Heart right ventricle (tissue), 16 donors: Measurements from ENCODE around the gene TSHR. TPM values are rescaled to one million over a fixed set of nuclear protein-coding genes. Genes with fewer than 3 reads are reported as not detected.
"Not testable (repeated sequence)": the region's sequence is repeated elsewhere in the genome, so short reads cannot be mapped to it uniquely, and the experiment has no call there.

Experiments used
- ATAC-seq, 8 donors: fragments of 200-7000 bp; cut with Tn5 transposase; one replicate each; pipeline ENCODE4 v1.9.1; 2020; ENCODE audit warnings: mild to moderate bottlenecking in 8 of 8, moderate library complexity in 8 of 8, moderate number of reproducible peaks in 1 of 8
- DNase-seq, 2 donors: peaks; one replicate each; pipeline ENCODE4 v3.0.0-alpha.2; 2020
- H3K27ac ChIP-seq, 10 donors: fragments of 200-600 bp; sonication (generic) in 2 of 10; one replicate each; pipeline versions ENCODE4 v1.5.0 to v1.8.0; 2020 to 2022; ENCODE audit warnings: mild to moderate bottlenecking in 3 of 10
- H3K27me3 ChIP-seq, 7 donors: fragments of 200-600 bp; one replicate each; pipeline ENCODE4 v1.8.0; 2021 to 2022; ENCODE audit warnings: mild to moderate bottlenecking in 2 of 7
- H3K36me3 ChIP-seq, 9 donors: fragments of 200-600 bp; sonication (generic) in 1 of 9; one replicate each; pipeline versions ENCODE4 v1.5.0 to v1.8.0; 2020 to 2022; ENCODE audit warnings: mild to moderate bottlenecking in 2 of 9
- H3K4me1 ChIP-seq, 9 donors: fragments of 200-600 bp; sonication (generic) in 1 of 9; one replicate each; pipeline versions ENCODE4 v1.5.0 to v1.8.0; 2020 to 2022; ENCODE audit warnings: mild to moderate bottlenecking in 4 of 9
- H3K4me3 ChIP-seq, 10 donors: fragments of 200-600 bp; sonication (generic) in 2 of 10; one replicate each; pipeline versions ENCODE4 v1.5.0 to v1.8.0; 2020 to 2022; ENCODE audit warnings: mild to moderate bottlenecking in 7 of 10, moderate library complexity in 2 of 10
- H3K9me3 ChIP-seq, 11 donors: fragments of 200-600 bp in 10 of 11; sonication (generic) in 2 of 11; one replicate each; pipeline versions ENCODE4 v1.5.0 to v1.8.0; 2013 to 2022; ENCODE audit warnings: mild to moderate bottlenecking in 2 of 11, control low read depth in 1 of 11, moderate library complexity in 1 of 11
- WGBS, 2 donors: extraction: QIAGEN DNeasy Blood & Tissue Kit; methylation state at CpG; one replicate each; pipeline ENCODE4 v1.1.7; 2013; ENCODE audit warnings: inconsistent platforms in 1 of 2; 5-methylcytosine and 5-hydroxymethylcytosine counted together
- intact Hi-C, 10 donors: fragments of 100-400 bp; cut with DNase I; formaldehyde crosslinking; loops; one replicate each; pipeline versions ENCODE4 v1.11.1 to v1.14.2; 2022
- polyA plus RNA-seq, 2 donors: library from polyadenylated mRNA; stranded (reverse); fragments of 200-250 nt; gene quantifications; one replicate each; pipeline ENCODE4 v1.2.3, GENCODE V29; 2013
- total RNA-seq, 10 donors: library from RNA; stranded (reverse); fragmentation: NEBNext Ultra II Directional in 3 of 10; extraction: Animal tissue kit (Norgen Biotek cat#: 25700) in 3 of 10; gene quantifications; one replicate each; pipeline versions ENCODE4 v1.2.1 to v1.2.4, GENCODE V29; 2021 to 2023
- TF ChIP-seq, protein P1 (sequence below), 9 donors: fragments of 200-600 bp; sonication (generic) in 2 of 9; IDR thresholded peaks; one replicate each; pipeline versions ENCODE4 v1.5.0 to v1.8.0; 2021 to 2022; ENCODE audit warnings: antibody characterized with exemption in 9 of 9, mild to moderate bottlenecking in 5 of 9, moderate library complexity in 1 of 9
- donor health status: Arrhythmogenic right ventricular cardiomyopathy.
- donor health status: ischemic (EF 13 %, LVEDD 7.1; RV severe dilation, severe dysfunction).
- donor health status: healthy with polysubstance abuse.
- donor health status: DM: no; HTN: yes; CAD: no.
- donor health status: DM: no; HTN: no; CAD: no.
- donor health status: ischemic (EF 25% LVEDD 6.9; RV normal size, moderate dysfunction).
- donor health status: ischemic (EF 25% LVEDD 5.7; RV mildly dilated, moderate dysfunction).
- donor health status: healthy.
- donor health status: DM: yes; HTN: yes; CAD: no.
- donor health status: Ischemic cardiomyopathy.
- donor health status: ischemic (EF 35%, LVEDD 5.7; RV mildly dilated, moderate dysfunction).
- donor health status: nonischemic (EF 11% LVEDD 7.7; RV severe dilation, severe dysfunction).
- donor health status: DM: yes; HTN: yes; CAD: no.
- donor health status: PGD.
- donor health status: ischemic (EF 29% LVEDD 5.4; RV normal size, mild dysfunction).
- donor health status: nonischemic (EF 23%, LVEDD 6.1; RV moderate dilation, normal function).

The TSHR gene
- total and polyA plus RNA-seq, 12 donors, result 0.04 TPM; not detected in 11

DNA sequence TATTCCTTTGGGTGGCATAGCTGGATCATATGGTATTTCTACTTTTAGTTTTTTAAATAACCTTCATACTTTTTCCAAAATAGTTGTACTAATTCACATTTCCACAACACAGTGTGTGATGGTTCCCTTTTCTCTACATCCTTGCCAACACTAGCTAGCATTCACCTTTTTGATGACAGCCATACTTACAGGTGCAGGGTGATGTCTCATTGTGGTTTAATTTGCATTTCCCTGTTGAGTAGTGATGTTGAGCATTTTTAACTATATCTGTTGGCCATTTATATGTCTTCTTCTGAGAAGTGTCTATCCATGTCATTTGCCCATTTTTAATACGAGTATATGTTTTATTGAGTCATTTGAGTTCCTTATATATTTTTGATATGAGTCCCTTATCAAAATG lies 96.1 kb downstream of the TSHR start:
- Histone ChIP-seq H3K27ac (no peak overlapping the region), H3K4me1 (no peaks in the 10 kb centered on the region), H3K4me3 (no peak overlapping the region), H3K36me3 (no peaks in the 10 kb centered on the region), H3K9me3 (peaks cover 0 to 15% (median 0%) of the 10 kb centered on the region in 11 donors), H3K27me3 (no peaks in the 10 kb centered on the region)
- ATAC-seq (no peak), DNase-seq (no peak)
- TF ChIP-seq, protein P1, sequence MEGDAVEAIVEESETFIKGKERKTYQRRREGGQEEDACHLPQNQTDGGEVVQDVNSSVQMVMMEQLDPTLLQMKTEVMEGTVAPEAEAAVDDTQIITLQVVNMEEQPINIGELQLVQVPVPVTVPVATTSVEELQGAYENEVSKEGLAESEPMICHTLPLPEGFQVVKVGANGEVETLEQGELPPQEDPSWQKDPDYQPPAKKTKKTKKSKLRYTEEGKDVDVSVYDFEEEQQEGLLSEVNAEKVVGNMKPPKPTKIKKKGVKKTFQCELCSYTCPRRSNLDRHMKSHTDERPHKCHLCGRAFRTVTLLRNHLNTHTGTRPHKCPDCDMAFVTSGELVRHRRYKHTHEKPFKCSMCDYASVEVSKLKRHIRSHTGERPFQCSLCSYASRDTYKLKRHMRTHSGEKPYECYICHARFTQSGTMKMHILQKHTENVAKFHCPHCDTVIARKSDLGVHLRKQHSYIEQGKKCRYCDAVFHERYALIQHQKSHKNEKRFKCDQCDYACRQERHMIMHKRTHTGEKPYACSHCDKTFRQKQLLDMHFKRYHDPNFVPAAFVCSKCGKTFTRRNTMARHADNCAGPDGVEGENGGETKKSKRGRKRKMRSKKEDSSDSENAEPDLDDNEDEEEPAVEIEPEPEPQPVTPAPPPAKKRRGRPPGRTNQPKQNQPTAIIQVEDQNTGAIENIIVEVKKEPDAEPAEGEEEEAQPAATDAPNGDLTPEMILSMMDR (IDR thresholded peaks at IDR 0.05), result no peak
- 83 to 89% methylated on average over 1 of the region's 1 CpG for WGBS, 2 donors
- intact Hi-C loops, result no loop called here

- DNase-seq, H3K36me3 ChIP-seq, H3K4me3 ChIP-seq, intact Hi-C loops, ATAC-seq, H3K27ac ChIP-seq, H3K4me1 ChIP-seq, H3K27me3 ChIP-seq: not testable (repeated sequence)
- peaks cover 0 to 14% (median 0%) of the 10 kb centered on the region in 11 donors for H3K9me3 ChIP-seq
- 90 to 93% methylated on average over 2 of the region's 2 CpGs for WGBS, 2 donors
Observed at GRCh38 chr14:81054057-81054456, 98.6 kb downstream of the TSHR start.

DNA sequence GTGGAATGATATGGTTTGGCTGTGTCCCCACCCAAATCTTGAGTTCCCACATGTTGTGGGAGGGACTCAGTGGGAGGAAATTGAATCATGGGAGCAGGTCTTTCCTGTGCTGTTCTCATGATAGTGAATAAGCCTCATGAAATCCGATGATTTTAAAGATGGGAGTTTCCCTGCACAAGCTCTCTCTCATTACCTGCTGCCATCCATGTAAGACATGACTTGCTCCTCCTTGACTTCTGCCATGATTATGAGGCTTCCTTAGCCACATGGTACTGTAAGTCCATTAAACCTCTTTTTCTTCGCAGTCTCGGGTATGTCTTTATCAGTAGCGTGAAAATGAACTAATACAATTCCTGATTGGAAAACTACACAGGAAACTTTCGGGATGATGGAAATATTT lies 100.5 kb downstream of the TSHR start:
- no peaks in the 10 kb centered on the region for H3K27me3 ChIP-seq
- no peak overlapping the region for H3K27ac ChIP-seq
- ATAC-seq, result no peak
- WGBS, 2 donors, result 90% methylated on average over 5 of the region's 5 CpGs
- H3K4me3 ChIP-seq, result no peak overlapping the region
- H3K36me3 ChIP-seq, result no peaks in the 10 kb centered on the region
- intact Hi-C loops, result no loop called here
- peaks cover 0 to 14% (median 0%) of the 10 kb centered on the region in 11 donors for H3K9me3 ChIP-seq
- TF ChIP-seq, protein P1 (IDR thresholded peaks at IDR 0.05), result no peak
- no peak for DNase-seq
- no peaks in the 10 kb centered on the region for H3K4me1 ChIP-seq

DNA sequence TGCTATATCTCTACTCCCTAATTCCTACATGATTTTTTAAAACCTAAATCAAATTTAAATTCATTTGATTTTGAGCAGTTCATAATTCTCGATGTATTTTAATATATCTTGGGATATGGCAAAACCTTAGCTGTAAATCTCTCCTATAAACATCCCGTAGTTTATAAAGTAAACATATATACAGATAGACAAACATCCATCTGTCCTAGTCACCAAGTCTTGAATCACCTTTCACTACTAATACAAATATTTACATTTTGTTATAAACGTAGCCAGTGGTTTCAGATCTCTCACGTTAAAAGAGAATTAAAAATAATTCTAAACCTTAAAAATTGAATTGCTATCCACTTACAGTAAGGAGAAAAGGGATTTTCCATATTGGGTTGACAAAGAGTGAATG lies 107.0 kb downstream of the TSHR start:
- DNase-seq (no peak), ATAC-seq (no peak)
- WGBS, 2 donors, result 60% methylated on average over 4 of the region's 4 CpGs
- H3K4me3 ChIP-seq, result no peak overlapping the region
- intact Hi-C loops, result loop anchor here in 1 of 10 donors (2.0 kb wide), 1 partner anchor 66 kb away; no protein-coding TSS in a partner anchor
- H3K36me3 ChIP-seq, result no peaks in the 10 kb centered on the region
- TF ChIP-seq, protein P1 (IDR thresholded peaks at IDR 0.05), result no peak
- no peaks in the 10 kb centered on the region for H3K27me3 ChIP-seq
- no peaks in the 10 kb centered on the region for H3K4me1 ChIP-seq
- no peaks in the 10 kb centered on the region for H3K9me3 ChIP-seq
- no peak overlapping the region for H3K27ac ChIP-seq

GRCh38 chr14:81062816-81063215 lies 107.4 kb downstream of the TSHR start:
- H3K27me3 ChIP-seq, result no peaks in the 10 kb centered on the region
- no peak overlapping the region for H3K4me3 ChIP-seq
- no peaks in the 10 kb centered on the region for H3K36me3 ChIP-seq
- H3K9me3 ChIP-seq, result no peaks in the 10 kb centered on the region
- H3K4me1 ChIP-seq, result no peaks in the 10 kb centered on the region
- ATAC-seq, result peak in 1 of 8 donors; percentile 42
- H3K27ac ChIP-seq, result no peak overlapping the region
- DNase-seq, result peak in 1 of 2 donors; percentile 3
- intact Hi-C loops, result loop anchor here in 1 of 10 donors (2.0 kb wide), 1 partner anchor 66 kb away; no protein-coding TSS in a partner anchor
- WGBS, 2 donors, result 18 to 20% methylated on average over 4 of the region's 4 CpGs
- TF ChIP-seq, protein P1 (IDR thresholded peaks at IDR 0.05), result peak in 5 of 9 donors; percentile 24 to 41 (median 36)
